Nephron progenitor cell (in vitro differentiated cells): ENCODE data around the gene YAE1.

Experiments used
- DNase-seq: peaks from one replicate; pipeline ENCODE4 v3.0.0; 2021
- H3K27ac Mint-ChIP-seq: 2 replicates; pipeline ENCODE4 v1.8.0; 2021; ENCODE audit warnings: mild to moderate bottlenecking, moderate library complexity, mixed read lengths
- H3K27me3 Mint-ChIP-seq: 2 replicates; pipeline ENCODE4 v1.8.0; 2021; ENCODE audit warnings: mild to moderate bottlenecking, low read depth, mixed read lengths; ENCODE audit not compliant: poor library complexity
- H3K36me3 Mint-ChIP-seq: 2 replicates; pipeline ENCODE4 v1.8.0; 2021; ENCODE audit warnings: low read depth, mixed read lengths
- H3K4me1 Mint-ChIP-seq: 2 replicates; pipeline ENCODE4 v1.8.0; 2021; ENCODE audit warnings: mixed read lengths
- H3K4me3 Mint-ChIP-seq: 2 replicates; pipeline ENCODE4 v1.8.0; 2021; ENCODE audit warnings: mild to moderate bottlenecking, moderate library complexity, mixed read lengths
- H3K9me3 Mint-ChIP-seq: 2 replicates; pipeline ENCODE4 v1.8.0; 2021; ENCODE audit warnings: mild to moderate bottlenecking, moderate library complexity, mixed read lengths
- TF ChIP-seq, protein P1 (sequence below): fragments of 200-600 bp; sonication (generic); IDR thresholded peaks from 2 replicates; pipeline ENCODE4 v1.5.0; 2021; ENCODE audit warnings: antibody characterized with exemption

The YAE1 gene

DNA sequence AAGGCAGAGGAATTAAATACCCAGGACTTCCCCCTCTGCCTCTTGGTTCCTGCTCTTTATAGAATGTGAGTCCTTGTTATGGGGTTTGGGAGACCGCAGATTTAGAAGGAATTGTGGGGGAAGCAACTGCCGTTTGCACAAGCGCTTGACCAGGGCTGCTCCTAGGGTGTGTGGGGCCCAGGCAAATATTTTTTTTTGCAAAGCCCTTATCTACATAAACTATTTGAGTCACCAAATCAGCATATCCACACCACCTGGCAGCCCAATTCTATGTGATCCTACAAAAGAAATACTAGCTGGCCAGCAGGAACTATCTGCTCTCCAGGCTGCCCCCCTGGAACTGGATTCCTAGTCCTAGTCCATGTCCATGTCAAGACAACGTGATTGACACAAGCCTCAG is 33.4 kb upstream of the YAE1 start:
- Mint-ChIP-seq H3K9me3 (no peaks in the 10 kb centered on the region), H3K4me3 (no peak overlapping the region), H3K4me1 (peaks cover 12% of the 10 kb centered on the region), H3K36me3 (no peaks in the 10 kb centered on the region), H3K27me3 (no peaks in the 10 kb centered on the region), H3K27ac (no peak overlapping the region)
- DNase-seq: no peak
- TF ChIP-seq, protein P1, sequence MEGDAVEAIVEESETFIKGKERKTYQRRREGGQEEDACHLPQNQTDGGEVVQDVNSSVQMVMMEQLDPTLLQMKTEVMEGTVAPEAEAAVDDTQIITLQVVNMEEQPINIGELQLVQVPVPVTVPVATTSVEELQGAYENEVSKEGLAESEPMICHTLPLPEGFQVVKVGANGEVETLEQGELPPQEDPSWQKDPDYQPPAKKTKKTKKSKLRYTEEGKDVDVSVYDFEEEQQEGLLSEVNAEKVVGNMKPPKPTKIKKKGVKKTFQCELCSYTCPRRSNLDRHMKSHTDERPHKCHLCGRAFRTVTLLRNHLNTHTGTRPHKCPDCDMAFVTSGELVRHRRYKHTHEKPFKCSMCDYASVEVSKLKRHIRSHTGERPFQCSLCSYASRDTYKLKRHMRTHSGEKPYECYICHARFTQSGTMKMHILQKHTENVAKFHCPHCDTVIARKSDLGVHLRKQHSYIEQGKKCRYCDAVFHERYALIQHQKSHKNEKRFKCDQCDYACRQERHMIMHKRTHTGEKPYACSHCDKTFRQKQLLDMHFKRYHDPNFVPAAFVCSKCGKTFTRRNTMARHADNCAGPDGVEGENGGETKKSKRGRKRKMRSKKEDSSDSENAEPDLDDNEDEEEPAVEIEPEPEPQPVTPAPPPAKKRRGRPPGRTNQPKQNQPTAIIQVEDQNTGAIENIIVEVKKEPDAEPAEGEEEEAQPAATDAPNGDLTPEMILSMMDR: no peak

DNA sequence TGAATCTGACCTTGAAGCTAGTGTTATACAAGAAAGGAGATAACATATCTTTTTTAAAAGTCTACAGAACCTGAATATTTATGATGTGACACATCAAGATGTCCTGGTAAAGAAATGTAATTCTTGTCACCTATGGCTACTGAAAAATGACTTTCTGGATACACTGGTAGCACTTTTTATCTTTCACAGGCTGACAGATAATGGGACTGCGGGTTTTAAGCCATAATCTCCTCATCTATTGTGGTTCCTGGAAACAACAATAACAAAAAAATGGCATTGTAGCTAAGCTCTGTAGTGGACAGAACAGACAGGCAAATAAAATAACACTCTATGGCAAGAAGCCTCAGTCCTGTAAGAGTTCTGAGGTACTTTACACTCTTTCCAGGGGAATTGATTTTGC is 31.6 kb upstream of the YAE1 start:
- DNase-seq: no peak
- no peaks in the 10 kb centered on the region for H3K36me3 Mint-ChIP-seq
- TF ChIP-seq, protein P1: no peak
- H3K4me3 Mint-ChIP-seq: no peak overlapping the region
- H3K4me1 Mint-ChIP-seq: peaks cover 17% of the 10 kb centered on the region
- H3K27ac Mint-ChIP-seq: no peak overlapping the region
- no peaks in the 10 kb centered on the region for H3K9me3 Mint-ChIP-seq
- peaks cover under 1% of the 10 kb centered on the region for H3K27me3 Mint-ChIP-seq

DNA sequence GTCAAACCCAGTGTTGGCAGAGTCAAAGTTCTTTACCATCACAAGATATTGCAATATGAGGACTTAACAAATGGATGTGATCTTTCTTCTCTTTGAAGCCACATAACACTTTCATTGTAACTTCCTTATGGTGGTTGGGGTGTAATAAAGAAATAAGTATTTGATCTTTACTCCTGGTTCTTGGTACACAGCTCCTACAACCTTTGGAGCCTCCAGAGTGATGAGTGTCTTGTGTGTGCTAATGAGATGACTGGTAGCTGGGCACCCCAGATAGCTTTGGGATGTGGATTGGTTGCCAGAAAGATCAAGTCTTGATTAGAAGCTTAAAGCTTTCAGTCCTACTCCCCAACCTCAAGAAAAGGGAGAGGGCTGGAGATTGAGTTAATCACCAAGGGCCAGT is 31.1 kb upstream of the YAE1 start:
- no peak overlapping the region for H3K4me3 Mint-ChIP-seq
- peaks cover 22% of the 10 kb centered on the region for H3K4me1 Mint-ChIP-seq
- TF ChIP-seq, protein P1: no peak
- no peaks in the 10 kb centered on the region for H3K9me3 Mint-ChIP-seq
- H3K27me3 Mint-ChIP-seq: peaks cover 5% of the 10 kb centered on the region
- no peaks in the 10 kb centered on the region for H3K36me3 Mint-ChIP-seq
- no peak overlapping the region for H3K27ac Mint-ChIP-seq
- DNase-seq: no peak

DNA sequence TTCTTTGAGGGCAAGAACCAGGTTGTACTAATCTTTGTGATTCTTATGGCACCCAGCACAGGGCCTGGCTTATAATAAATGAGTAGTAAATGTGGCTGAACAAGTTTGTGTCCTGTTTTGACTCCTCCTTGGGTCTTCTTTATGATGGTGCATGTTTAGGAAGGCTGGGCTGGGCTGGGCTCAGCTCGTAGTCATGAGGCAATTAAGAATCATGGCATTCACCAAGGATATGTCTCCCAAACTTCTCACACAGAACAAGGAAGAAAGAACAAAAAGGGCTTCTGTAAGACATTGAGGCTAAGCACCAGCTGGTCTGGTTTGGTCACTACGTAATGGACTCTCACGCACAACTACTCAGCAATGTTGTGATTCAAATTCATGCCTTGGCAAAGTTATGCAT is 30.5 kb upstream of the YAE1 start:
- no peaks in the 10 kb centered on the region for H3K9me3 Mint-ChIP-seq
- peaks cover 23% of the 10 kb centered on the region for H3K4me1 Mint-ChIP-seq
- no peaks in the 10 kb centered on the region for H3K36me3 Mint-ChIP-seq

DNA sequence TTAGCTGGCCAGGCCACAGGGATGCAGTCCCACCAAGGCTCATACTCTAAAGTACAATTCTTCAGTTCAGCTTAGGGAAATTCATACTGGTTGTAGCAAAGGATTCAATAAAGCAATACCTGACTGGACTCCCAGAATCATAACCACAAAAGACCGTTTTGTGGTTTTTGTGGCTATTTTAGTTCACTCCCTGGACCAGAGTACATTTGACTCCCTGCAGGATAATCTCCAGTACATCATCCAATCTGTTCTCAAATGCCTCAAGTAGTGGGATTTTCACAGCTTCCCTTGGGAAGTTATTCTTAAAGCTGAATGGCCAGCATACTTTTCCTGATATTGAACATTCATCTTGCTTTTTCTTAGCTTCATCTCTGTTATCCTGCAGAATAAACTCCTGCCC is 29.3 kb upstream of the YAE1 start:
- Mint-ChIP-seq H3K27ac (no peak overlapping the region), H3K4me3 (no peak overlapping the region), H3K9me3 (no peaks in the 10 kb centered on the region), H3K27me3 (peaks cover 5% of the 10 kb centered on the region), H3K4me1 (peaks cover 23% of the 10 kb centered on the region), H3K36me3 (no peaks in the 10 kb centered on the region)
- no peak for DNase-seq
- TF ChIP-seq, protein P1: no peak

More for the DNA sequence above, 30.5 kb upstream of the YAE1 start:
- peaks cover 5% of the 10 kb centered on the region for H3K27me3 Mint-ChIP-seq
- no peak for DNase-seq
- H3K4me3 Mint-ChIP-seq: no peak overlapping the region
- no peak overlapping the region for H3K27ac Mint-ChIP-seq
- TF ChIP-seq, protein P1: no peak

DNA sequence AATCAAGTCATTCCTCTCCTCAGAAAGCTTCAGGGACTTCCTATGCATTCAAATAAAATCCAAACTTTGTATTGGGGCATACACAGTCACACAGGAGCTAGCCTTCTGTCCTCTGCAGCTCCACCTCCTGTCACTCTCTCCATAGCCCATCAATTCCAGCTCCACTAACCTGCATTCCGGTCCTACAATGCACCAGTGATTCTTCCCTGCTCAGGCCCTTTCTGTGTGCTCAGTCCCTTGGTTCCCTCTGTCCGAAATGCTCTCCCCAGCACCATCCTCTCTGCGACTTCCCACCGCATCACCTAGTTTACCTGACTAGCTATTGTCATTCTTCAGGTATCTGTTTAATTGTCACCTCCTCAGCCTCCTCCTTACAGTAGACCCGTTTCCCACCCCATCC is 26.4 kb upstream of the YAE1 start:
- Mint-ChIP-seq H3K9me3 (peaks cover 5% of the 10 kb centered on the region), H3K27me3 (peaks cover 16% of the 10 kb centered on the region), H3K27ac (no peak overlapping the region), H3K36me3 (no peaks in the 10 kb centered on the region), H3K4me3 (peak overlapping the region; percentile 29), H3K4me1 (peaks cover 23% of the 10 kb centered on the region)
- TF ChIP-seq, protein P1: no peak
- DNase-seq: peak; percentile 7
